EL (cell line): ENCODE measurements around the gene POFUT2.
A peak's percentile ranks its signal among the peaks of the same experiment; 100 is the strongest.

Experiments used
- DNase-seq: peaks from one replicate; pipeline ENCODE4 v3.0.0-alpha.2; 2016

Gene POFUT2

GRCh38 chr21:45295576-45296365 is 8.1 kb upstream of the POFUT2 start:
- peak; percentile 92 for DNase-seq

GRCh38 chr21:45294509-45295291 is 7.0 kb upstream of the POFUT2 start:
- peak; percentile 99 for DNase-seq

GRCh38 chr21:45293726-45294401 is 6.2 kb upstream of the POFUT2 start:
- no peak for DNase-seq

- DNase-seq, result no peak
Observed at GRCh38 chr21:45293220-45293725, 5.6 kb upstream of the POFUT2 start.

- DNase-seq, result peak; percentile 88
Observed at GRCh38 chr21:45292399-45293219, 4.9 kb upstream of the POFUT2 start.

- DNase-seq, result no peak
Observed at GRCh38 chr21:45291613-45292398, 4.1 kb upstream of the POFUT2 start.

- no peak for DNase-seq
Observed at GRCh38 chr21:45290948-45291612, 3.4 kb upstream of the POFUT2 start.

GRCh38 chr21:45289655-45290515 is 2.2 kb upstream of the POFUT2 start:
- no peak for DNase-seq

GRCh38 chr21:45289134-45289533 is 1.4 kb upstream of the POFUT2 start:
- no peak for DNase-seq

- DNase-seq, result no peak
Observed at GRCh38 chr21:45288441-45288841, 746 bp upstream of the POFUT2 start.

GRCh38 chr21:45286671-45287437 is 841 bp downstream of the POFUT2 start:
- DNase-seq, result no peak

- no peak for DNase-seq
Observed at GRCh38 chr21:45285266-45285931, 2.3 kb downstream of the POFUT2 start.

- no peak for DNase-seq
Observed at GRCh38 chr21:45284456-45284741, 3.3 kb downstream of the POFUT2 start.

GRCh38 chr21:45283611-45284455 is 3.9 kb downstream of the POFUT2 start:
- DNase-seq, result no peak

- DNase-seq, result no peak
Observed at GRCh38 chr21:45283035-45283610, 4.6 kb downstream of the POFUT2 start.

GRCh38 chr21:45282283-45283034 is 5.2 kb downstream of the POFUT2 start:
- DNase-seq, result no peak
